K562 (cell line): Measurements from ENCODE around the gene PHF1. TPM values are rescaled to one million over a fixed set of nuclear protein-coding genes. Genes with fewer than 3 reads are reported as not detected.
A peak's percentile ranks its signal among the peaks of the same experiment; 100 is the strongest.

Source experiments
- BCOR ChIP-seq: fragments of 450-650 bp; IDR thresholded peaks from 2 replicates; pipeline ENCODE4 v1.6.1; 2016
- CAMTA2 ChIP-seq: fragments of 250-450 bp; sonication (Bioruptor Pico); conservative IDR thresholded peaks from 2 replicates; pipeline ENCODE4 v1.5.1; 2022
- EGR1 ChIP-seq: fragments of 450-650 bp; conservative IDR thresholded peaks from 2 replicates; pipeline ENCODE4 v1.6.1; 2017; ENCODE audit warnings: mild to moderate bottlenecking
- FOXK1 ChIP-seq: sonication (generic); formaldehyde crosslinking; IDR thresholded peaks from 2 replicates; pipeline ENCODE4 v1.8.0; 2022; ENCODE audit warnings: missing genetic modification reagents, mild to moderate bottlenecking, borderline replicate concordance
- GTF2E2 ChIP-seq: fragments of 200-800 bp; sonication (Bioruptor generic); IDR thresholded peaks from 2 replicates; pipeline ENCODE4 v1.6.1; 2016; ENCODE audit warnings: missing genetic modification characterization, missing compliant biosample characterization
- KHSRP ChIP-seq: fragments of 450-650 bp; IDR thresholded peaks from 2 replicates; pipeline ENCODE4 v1.6.1; 2017
- NR2C2 ChIP-seq, 2 experiments: fragments of 200-800 bp in 1 of 2; sonication (Bioruptor generic) in 1 of 2; sonication (generic) in 1 of 2; formaldehyde crosslinking in 1 of 2; IDR thresholded peaks; 2 replicates each; pipeline versions ENCODE4 v1.6.1 to v1.8.0; 2016 to 2022; ENCODE audit warnings: mild to moderate bottlenecking in 1 of 2, missing compliant biosample characterization in 1 of 2, missing genetic modification characterization in 1 of 2, missing genetic modification reagents in 1 of 2
- ZBTB34 ChIP-seq: fragments of 250-450 bp; sonication (Bioruptor Pico); IDR thresholded peaks from 2 replicates; pipeline ENCODE4 v1.8.0; 2021; ENCODE audit warnings: mild to moderate bottlenecking, moderate library complexity
- ZNF347 ChIP-seq: fragments of 450-650 bp; formaldehyde crosslinking; IDR thresholded peaks from 2 replicates; pipeline ENCODE4 v1.4.0; 2020; ENCODE audit warnings: low read depth, mild to moderate bottlenecking, moderate library complexity
- ZNF609 ChIP-seq: sonication (generic); formaldehyde crosslinking; IDR thresholded peaks from 2 replicates; pipeline ENCODE4 v1.8.1; 2023; ENCODE audit warnings: missing genetic modification reagents, mild to moderate bottlenecking, borderline replicate concordance
- polyA plus RNA-seq, 8 experiments: library from polyadenylated mRNA; depleted of rRNA in 4 of 8; stranded (reverse) in 5 of 8; unstranded in 3 of 8; fragments of >200 nt; fragmentation: Nextera tagmentation in 2 of 8; fragmentation: Illumina TruSeq in 1 of 8; extraction: Ambion mirVana in 2 of 8; extraction: Trizol in 1 of 8; gene quantifications; 2 replicates each; pipeline versions ENCODE4 v1.2.1 to v1.2.3, GENCODE V29; 2011 to 2014; ENCODE audit warnings: inconsistent platforms in 1 of 8, missing spikeins in 1 of 8
- total RNA-seq, 7 experiments: library from RNA; depleted of rRNA in 6 of 7; stranded (reverse); fragments of >200 nt in 6 of 7; fragmentation: Illumina TruSeq in 2 of 7; extraction: Trizol in 2 of 7; gene quantifications; 2 replicates each; pipeline versions ENCODE4 v1.2.1 to v1.2.3, GENCODE V29; 2011 to 2021; ENCODE audit warnings: low replicate concordance in 1 of 7
- TF ChIP-seq, protein P1 (sequence below): sonication (generic); formaldehyde crosslinking; IDR thresholded peaks from 2 replicates; pipeline ENCODE4 v1.8.0; 2022; ENCODE audit warnings: missing genetic modification reagents, mild to moderate bottlenecking, borderline replicate concordance
- TF ChIP-seq, protein P2 (sequence below): fragments of 250-450 bp; sonication (Bioruptor Pico); IDR thresholded peaks from 2 replicates; pipeline ENCODE4 v1.4.0; 2020
- TF ChIP-seq, protein P3 (sequence below): fragments of 250-450 bp; sonication (Bioruptor Pico); IDR thresholded peaks from 2 replicates; pipeline ENCODE4 v1.4.0; 2020; ENCODE audit warnings: mild to moderate bottlenecking, moderate library complexity
- TF ChIP-seq, protein P4 (sequence below): fragments of 450-650 bp; formaldehyde crosslinking; IDR thresholded peaks from 2 replicates; pipeline ENCODE4 v1.4.0; 2020; ENCODE audit warnings: mild to moderate bottlenecking

Gene PHF1
- total and polyA plus RNA-seq, 9 of the 15 experiments (the other 6 are each of a cell fraction or from before 2014, with no cell fraction given): 3.7 to 64.2 (median 33.7) TPM

- TF ChIP-seq ZNF347: 0 out of 2 replicates have a peak, but pooled peaks have one; percentile 80
- TF ChIP-seq, protein P1, sequence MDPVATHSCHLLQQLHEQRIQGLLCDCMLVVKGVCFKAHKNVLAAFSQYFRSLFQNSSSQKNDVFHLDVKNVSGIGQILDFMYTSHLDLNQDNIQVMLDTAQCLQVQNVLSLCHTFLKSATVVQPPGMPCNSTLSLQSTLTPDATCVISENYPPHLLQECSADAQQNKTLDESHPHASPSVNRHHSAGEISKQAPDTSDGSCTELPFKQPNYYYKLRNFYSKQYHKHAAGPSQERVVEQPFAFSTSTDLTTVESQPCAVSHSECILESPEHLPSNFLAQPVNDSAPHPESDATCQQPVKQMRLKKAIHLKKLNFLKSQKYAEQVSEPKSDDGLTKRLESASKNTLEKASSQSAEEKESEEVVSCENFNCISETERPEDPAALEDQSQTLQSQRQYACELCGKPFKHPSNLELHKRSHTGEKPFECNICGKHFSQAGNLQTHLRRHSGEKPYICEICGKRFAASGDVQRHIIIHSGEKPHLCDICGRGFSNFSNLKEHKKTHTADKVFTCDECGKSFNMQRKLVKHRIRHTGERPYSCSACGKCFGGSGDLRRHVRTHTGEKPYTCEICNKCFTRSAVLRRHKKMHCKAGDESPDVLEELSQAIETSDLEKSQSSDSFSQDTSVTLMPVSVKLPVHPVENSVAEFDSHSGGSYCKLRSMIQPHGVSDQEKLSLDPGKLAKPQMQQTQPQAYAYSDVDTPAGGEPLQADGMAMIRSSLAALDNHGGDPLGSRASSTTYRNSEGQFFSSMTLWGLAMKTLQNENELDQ (CRISPR knock-in tag): 0 out of 2 replicates have a peak, but pooled peaks have one; percentile 21
- 0 out of 2 replicates have a peak, but pooled peaks have one; percentile 1 for TF ChIP-seq GTF2E2 (tag)
- no peak for TF ChIP-seq ZNF609
- TF ChIP-seq, protein P2, sequence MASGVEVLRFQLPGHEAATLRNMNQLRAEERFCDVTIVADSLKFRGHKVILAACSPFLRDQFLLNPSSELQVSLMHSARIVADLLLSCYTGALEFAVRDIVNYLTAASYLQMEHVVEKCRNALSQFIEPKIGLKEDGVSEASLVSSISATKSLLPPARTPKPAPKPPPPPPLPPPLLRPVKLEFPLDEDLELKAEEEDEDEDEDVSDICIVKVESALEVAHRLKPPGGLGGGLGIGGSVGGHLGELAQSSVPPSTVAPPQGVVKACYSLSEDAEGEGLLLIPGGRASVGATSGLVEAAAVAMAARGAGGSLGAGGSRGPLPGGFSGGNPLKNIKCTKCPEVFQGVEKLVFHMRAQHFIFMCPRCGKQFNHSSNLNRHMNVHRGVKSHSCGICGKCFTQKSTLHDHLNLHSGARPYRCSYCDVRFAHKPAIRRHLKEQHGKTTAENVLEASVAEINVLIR (CRISPR knock-in tag): no peak
- 0 out of 2 replicates have a peak, but pooled peaks have one; percentile 28 for TF ChIP-seq EGR1
- TF ChIP-seq CAMTA2 (CRISPR knock-in tag): no peak
- TF ChIP-seq NR2C2 (CRISPR knock-in tag; IDR thresholded peaks at IDR 0.05): no peak
- peak; percentile 74 for TF ChIP-seq NR2C2 (tag; IDR thresholded peaks at IDR 0.05)
- TF ChIP-seq KHSRP: 0 out of 2 replicates have a peak, but pooled peaks have one; percentile 7
- TF ChIP-seq, protein P3, sequence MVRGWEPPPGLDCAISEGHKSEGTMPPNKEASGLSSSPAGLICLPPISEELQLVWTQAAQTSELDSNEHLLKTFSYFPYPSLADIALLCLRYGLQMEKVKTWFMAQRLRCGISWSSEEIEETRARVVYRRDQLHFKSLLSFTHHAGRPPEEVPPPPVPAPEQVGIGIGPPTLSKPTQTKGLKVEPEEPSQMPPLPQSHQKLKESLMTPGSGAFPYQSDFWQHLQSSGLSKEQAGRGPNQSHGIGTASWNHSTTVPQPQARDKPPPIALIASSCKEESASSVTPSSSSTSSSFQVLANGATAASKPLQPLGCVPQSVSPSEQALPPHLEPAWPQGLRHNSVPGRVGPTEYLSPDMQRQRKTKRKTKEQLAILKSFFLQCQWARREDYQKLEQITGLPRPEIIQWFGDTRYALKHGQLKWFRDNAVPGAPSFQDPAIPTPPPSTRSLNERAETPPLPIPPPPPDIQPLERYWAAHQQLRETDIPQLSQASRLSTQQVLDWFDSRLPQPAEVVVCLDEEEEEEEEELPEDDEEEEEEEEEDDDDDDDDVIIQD: peak; percentile 70; the same call in 1 of the 2 replicates
- TF ChIP-seq ZBTB34 (CRISPR knock-in tag): 0 out of 2 replicates have a peak, but pooled peaks have one; percentile 30
- peak; percentile 71; the same call in 1 of the 2 replicates for TF ChIP-seq FOXK1 (CRISPR knock-in tag)
- TF ChIP-seq, protein P4, sequence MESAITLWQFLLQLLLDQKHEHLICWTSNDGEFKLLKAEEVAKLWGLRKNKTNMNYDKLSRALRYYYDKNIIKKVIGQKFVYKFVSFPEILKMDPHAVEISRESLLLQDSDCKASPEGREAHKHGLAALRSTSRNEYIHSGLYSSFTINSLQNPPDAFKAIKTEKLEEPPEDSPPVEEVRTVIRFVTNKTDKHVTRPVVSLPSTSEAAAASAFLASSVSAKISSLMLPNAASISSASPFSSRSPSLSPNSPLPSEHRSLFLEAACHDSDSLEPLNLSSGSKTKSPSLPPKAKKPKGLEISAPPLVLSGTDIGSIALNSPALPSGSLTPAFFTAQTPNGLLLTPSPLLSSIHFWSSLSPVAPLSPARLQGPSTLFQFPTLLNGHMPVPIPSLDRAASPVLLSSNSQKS: no peak
- no peak for TF ChIP-seq BCOR
Measured at GRCh38 chr6:33418690-33419291, 8.0 kb downstream of the PHF1 start (continued).
